ENCODE measurements around the gene ARID1B. TPM values are rescaled to one million over a fixed set of nuclear protein-coding genes. Genes with fewer than 3 reads are reported as not detected.

Gene ARID1B
- total and polyA plus RNA-seq, 7 donors = 8.4 to 115 (median 69.6) TPM

- H3K27me3 ChIP-seq = no peaks in the 10 kb centered on the region
These were observed 381.3 kb downstream of the ARID1B start for GRCh38 chr6:157158456-157158855.

GRCh38 chr6:157158897-157159296 lies 381.7 kb downstream of the ARID1B start:
- Histone ChIP-seq H3K36me3 (peaks cover 0 to 9% (median 2%) of the 10 kb centered on the region in 4 donors), H3K27ac (no peak overlapping the region), H3K4me3 (no peak overlapping the region), H3K4me1 (peaks cover 0 to 17% (median 7%) of the 10 kb centered on the region in 4 donors), H3K9me3 (no peaks in the 10 kb centered on the region), H3K27me3 (no peaks in the 10 kb centered on the region)
- TF ChIP-seq CTCF (IDR thresholded peaks at IDR 0.05) (no peak), EP300 (IDR thresholded peaks at IDR 0.05) (no peak), POLR2AphosphoS5 (IDR thresholded peaks at IDR 0.05) (no peak), POLR2A (IDR thresholded peaks at IDR 0.05) (no peak)
- 94 to 95% methylated on average over 3 of the region's 3 CpGs for WGBS, 2 donors
- intact Hi-C loops (cut with DNase I) = no loop called here
- DNase-seq = no peak

More at GRCh38 chr6:157158456-157158855, 381.3 kb downstream of the ARID1B start:
- H3K4me3 ChIP-seq = no peak overlapping the region
- no peaks in the 10 kb centered on the region for H3K9me3 ChIP-seq
- H3K4me1 ChIP-seq = peaks cover 0 to 17% (median 7%) of the 10 kb centered on the region in 4 donors
- no peak for DNase-seq
- TF ChIP-seq POLR2A (IDR thresholded peaks at IDR 0.05) (no peak), CTCF (IDR thresholded peaks at IDR 0.05) (no peak), EP300 (IDR thresholded peaks at IDR 0.05) (no peak), POLR2AphosphoS5 (IDR thresholded peaks at IDR 0.05) (no peak)
- H3K36me3 ChIP-seq = peaks cover 0 to 9% (median 2%) of the 10 kb centered on the region in 4 donors
- WGBS, 2 donors = 92 to 93% methylated on average over 4 of the region's 4 CpGs
- H3K27ac ChIP-seq = no peak overlapping the region
- intact Hi-C loops (cut with DNase I) = no loop called here

GRCh38 chr6:157159348-157159747 lies 382.2 kb downstream of the ARID1B start:
- no peak overlapping the region for H3K27ac ChIP-seq
- no peak for DNase-seq
- intact Hi-C loops (cut with DNase I) = no loop called here
- H3K4me1 ChIP-seq = peaks cover 0 to 17% (median 7%) of the 10 kb centered on the region in 4 donors
- H3K4me3 ChIP-seq = no peak overlapping the region
- TF ChIP-seq EP300 (IDR thresholded peaks at IDR 0.05) (no peak), POLR2AphosphoS5 (IDR thresholded peaks at IDR 0.05) (no peak), POLR2A (IDR thresholded peaks at IDR 0.05) (no peak), CTCF (IDR thresholded peaks at IDR 0.05) (no peak)
- WGBS, 2 donors = 76 to 84% methylated on average over 4 of the region's 4 CpGs
- no peaks in the 10 kb centered on the region for H3K27me3 ChIP-seq
- peaks cover 0 to 9% (median 2%) of the 10 kb centered on the region in 4 donors for H3K36me3 ChIP-seq
- H3K9me3 ChIP-seq = no peaks in the 10 kb centered on the region

- no peak for DNase-seq
- intact Hi-C loops (cut with DNase I) = no loop called here
These were observed 384.7 kb downstream of the ARID1B start for GRCh38 chr6:157161912-157162311.

More at GRCh38 chr6:157161912-157162311, 384.7 kb downstream of the ARID1B start:
- Histone ChIP-seq H3K9me3 (no peaks in the 10 kb centered on the region), H3K36me3 (peaks cover 0 to 6% (median 2%) of the 10 kb centered on the region in 4 donors), H3K27me3 (no peaks in the 10 kb centered on the region), H3K4me3 (no peak overlapping the region), H3K27ac (no peak overlapping the region), H3K4me1 (peaks cover 0 to 17% (median 7%) of the 10 kb centered on the region in 4 donors)
- WGBS, 2 donors = 91% methylated on average over 4 of the region's 4 CpGs
- TF ChIP-seq EP300 (IDR thresholded peaks at IDR 0.05) (no peak), POLR2AphosphoS5 (IDR thresholded peaks at IDR 0.05) (no peak), POLR2A (IDR thresholded peaks at IDR 0.05) (no peak), CTCF (IDR thresholded peaks at IDR 0.05) (no peak)
